Nephron (organoid): ENCODE data around the gene ARMC2.
"Not testable (repeated sequence)": the region's sequence is repeated elsewhere in the genome, so short reads cannot be mapped to it uniquely, and the experiment has no call there.

Experiments
- H3K27ac Mint-ChIP-seq, 3 experiments: 2 replicates each; pipeline ENCODE4 v1.8.0; 2020; ENCODE audit warnings: mixed read lengths in 3 of 3, mild to moderate bottlenecking in 2 of 3, moderate library complexity in 1 of 3
- H3K27me3 Mint-ChIP-seq: 2 replicates; pipeline ENCODE4 v1.8.0; 2021; ENCODE audit warnings: low read depth, mild to moderate bottlenecking, moderate library complexity, mixed read lengths
- H3K36me3 Mint-ChIP-seq: 2 replicates; pipeline ENCODE4 v1.8.0; 2020; ENCODE audit warnings: low read depth, mixed read lengths
- H3K4me1 Mint-ChIP-seq: 2 replicates; pipeline ENCODE4 v1.8.0; 2020; ENCODE audit warnings: mixed read lengths
- H3K4me3 Mint-ChIP-seq, 3 experiments: 2 replicates each; pipeline ENCODE4 v1.8.0; 2020; ENCODE audit warnings: mild to moderate bottlenecking in 3 of 3, mixed read lengths in 3 of 3, moderate library complexity in 2 of 3
- H3K9me3 Mint-ChIP-seq: 2 replicates; pipeline ENCODE4 v1.8.0; 2020; ENCODE audit warnings: mixed read lengths
- TF ChIP-seq, protein P1 (sequence below), 3 experiments: fragments of 200-600 bp; sonication (generic); IDR thresholded peaks; one replicate each; pipeline ENCODE4 v1.5.0; 2021; ENCODE audit warnings: antibody characterized with exemption in 3 of 3; ENCODE audit not compliant: unreplicated experiment in 3 of 3

The ARMC2 gene

DNA sequence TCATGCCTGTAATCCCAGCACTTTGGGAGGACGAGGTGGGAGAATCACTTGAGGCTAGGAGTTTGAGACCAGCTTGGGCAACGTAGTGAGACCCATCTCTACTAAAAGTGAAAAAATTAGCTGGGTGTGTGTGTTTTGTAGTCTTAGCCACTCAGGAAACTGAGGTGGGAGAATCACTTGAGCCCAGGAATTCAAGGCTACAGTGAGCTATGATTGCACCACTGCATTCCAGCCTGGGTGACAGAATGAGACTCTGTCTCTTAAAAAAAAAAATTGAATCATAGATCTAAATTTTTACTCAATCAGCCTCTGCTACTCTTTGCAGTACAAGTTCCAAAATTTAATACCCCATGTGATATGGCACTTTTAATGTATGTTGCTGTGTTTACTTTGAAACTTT lies 121.6 kb downstream of the ARMC2 start:
- no peaks in the 10 kb centered on the region for H3K27me3 Mint-ChIP-seq
- peaks cover 14% of the 10 kb centered on the region for H3K4me1 Mint-ChIP-seq
- H3K27ac Mint-ChIP-seq, result no peak overlapping the region
- TF ChIP-seq, protein P1, sequence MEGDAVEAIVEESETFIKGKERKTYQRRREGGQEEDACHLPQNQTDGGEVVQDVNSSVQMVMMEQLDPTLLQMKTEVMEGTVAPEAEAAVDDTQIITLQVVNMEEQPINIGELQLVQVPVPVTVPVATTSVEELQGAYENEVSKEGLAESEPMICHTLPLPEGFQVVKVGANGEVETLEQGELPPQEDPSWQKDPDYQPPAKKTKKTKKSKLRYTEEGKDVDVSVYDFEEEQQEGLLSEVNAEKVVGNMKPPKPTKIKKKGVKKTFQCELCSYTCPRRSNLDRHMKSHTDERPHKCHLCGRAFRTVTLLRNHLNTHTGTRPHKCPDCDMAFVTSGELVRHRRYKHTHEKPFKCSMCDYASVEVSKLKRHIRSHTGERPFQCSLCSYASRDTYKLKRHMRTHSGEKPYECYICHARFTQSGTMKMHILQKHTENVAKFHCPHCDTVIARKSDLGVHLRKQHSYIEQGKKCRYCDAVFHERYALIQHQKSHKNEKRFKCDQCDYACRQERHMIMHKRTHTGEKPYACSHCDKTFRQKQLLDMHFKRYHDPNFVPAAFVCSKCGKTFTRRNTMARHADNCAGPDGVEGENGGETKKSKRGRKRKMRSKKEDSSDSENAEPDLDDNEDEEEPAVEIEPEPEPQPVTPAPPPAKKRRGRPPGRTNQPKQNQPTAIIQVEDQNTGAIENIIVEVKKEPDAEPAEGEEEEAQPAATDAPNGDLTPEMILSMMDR (IDR thresholded peaks at IDR 0.05; ENCODE audit: unreplicated experiment in 3 of 3), result no peak
- no peaks in the 10 kb centered on the region for H3K36me3 Mint-ChIP-seq
- no peak overlapping the region for H3K4me3 Mint-ChIP-seq
- peaks cover 3% of the 10 kb centered on the region for H3K9me3 Mint-ChIP-seq

DNA sequence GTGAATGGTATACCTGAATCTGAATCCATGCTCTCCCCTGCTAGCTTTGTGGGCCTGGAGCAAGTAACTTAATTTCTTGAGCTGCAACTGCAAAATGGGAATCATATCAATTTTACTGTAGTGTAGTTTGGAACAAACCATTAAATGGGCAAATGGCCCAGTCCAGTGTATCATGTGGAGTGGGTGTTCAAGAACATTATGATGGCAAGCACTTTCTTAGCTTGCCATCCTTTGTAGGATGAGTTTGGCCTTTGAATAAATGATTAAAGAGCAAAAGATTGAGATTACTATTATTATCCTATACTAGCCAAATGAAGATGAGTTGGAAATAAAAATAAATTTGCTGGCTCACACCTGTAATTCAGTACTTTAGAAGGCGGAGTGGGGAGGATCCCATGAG lies 126.0 kb downstream of the ARMC2 start:
- H3K27me3 Mint-ChIP-seq, result no peaks in the 10 kb centered on the region
- no peak overlapping the region for H3K4me3 Mint-ChIP-seq
- TF ChIP-seq, protein P1 (IDR thresholded peaks at IDR 0.05; ENCODE audit: unreplicated experiment in 3 of 3), result no peak
- no peaks in the 10 kb centered on the region for H3K4me1 Mint-ChIP-seq
- H3K9me3 Mint-ChIP-seq, result peaks cover 37% of the 10 kb centered on the region
- no peak overlapping the region for H3K27ac Mint-ChIP-seq
- peaks cover 30% of the 10 kb centered on the region for H3K36me3 Mint-ChIP-seq

DNA sequence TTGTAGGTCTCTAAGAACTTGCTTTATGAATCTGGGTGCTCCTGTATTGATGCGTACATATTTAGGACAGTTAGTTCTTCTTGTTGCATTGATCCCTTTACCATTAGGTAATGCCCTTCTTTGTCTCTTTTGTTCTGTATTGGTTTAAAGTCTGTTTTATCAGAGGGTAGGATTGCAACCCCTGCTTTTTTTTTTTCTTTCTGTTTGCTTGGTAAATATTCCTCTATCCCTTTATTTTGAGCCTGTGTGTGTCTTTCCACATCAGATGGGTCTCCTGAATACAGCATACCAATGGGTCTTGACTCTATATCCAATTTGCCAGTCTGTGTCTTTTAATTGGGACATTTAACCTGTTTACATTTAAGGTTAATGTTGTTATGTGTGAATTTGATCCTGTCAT lies 130.4 kb downstream of the ARMC2 start:
- not testable (repeated sequence) for H3K27me3 Mint-ChIP-seq, H3K4me3 Mint-ChIP-seq, H3K4me1 Mint-ChIP-seq, H3K27ac Mint-ChIP-seq
- Mint-ChIP-seq H3K36me3 (peaks cover 58% of the 10 kb centered on the region), H3K9me3 (peaks cover 58% of the 10 kb centered on the region)

DNA sequence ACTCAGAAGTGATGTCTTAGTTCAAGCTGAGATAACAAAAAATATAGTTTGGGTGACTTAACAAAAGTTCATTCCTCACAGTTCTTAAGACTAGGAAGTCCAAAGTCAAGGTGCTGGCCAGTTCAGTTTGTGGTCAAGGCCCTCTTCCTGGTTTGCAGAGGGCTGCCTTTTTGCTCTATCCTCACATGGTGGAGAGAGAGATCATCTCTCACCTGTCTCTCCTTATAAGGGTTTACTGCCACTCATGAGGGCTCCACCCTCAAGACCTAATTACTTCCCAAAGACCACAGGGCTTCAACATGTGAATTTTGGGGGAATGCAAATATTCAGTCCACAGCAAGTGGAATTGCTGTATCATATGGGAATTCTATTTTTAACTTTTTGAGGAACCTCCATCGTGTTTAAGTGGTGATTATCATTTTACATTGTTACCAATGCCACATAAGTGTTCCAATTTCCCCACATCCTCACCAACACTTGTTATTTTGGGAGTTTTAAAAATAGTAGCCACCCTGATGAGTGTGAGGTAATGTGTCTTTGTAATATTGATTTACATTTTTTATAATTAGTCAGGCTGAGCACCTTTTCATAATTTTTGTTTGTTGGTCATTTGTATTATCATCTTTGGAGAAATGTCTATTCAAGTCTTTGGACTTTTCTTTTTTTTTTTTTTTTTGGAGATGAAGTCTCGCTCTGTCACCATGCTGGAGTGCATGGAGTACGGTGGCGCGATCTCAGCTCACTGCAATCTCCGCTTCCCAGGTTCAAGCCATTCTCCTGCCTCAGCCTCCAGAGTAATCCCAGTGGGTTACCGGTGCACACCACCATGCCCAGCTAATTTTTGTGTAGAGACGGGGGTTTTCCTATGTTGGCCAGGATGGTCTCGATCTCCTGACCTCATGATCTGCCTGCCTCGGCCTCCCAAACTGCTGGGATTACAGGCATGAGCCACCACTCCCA lies 134.2 kb downstream of the ARMC2 start:
- Mint-ChIP-seq H3K36me3 (peaks cover 58% of the 10 kb centered on the region), H3K27ac (no peak overlapping the region), H3K4me3 (no peak overlapping the region), H3K4me1 (no peaks in the 10 kb centered on the region), H3K9me3 (peaks cover 37% of the 10 kb centered on the region), H3K27me3 (no peaks in the 10 kb centered on the region)
- TF ChIP-seq, protein P1 (IDR thresholded peaks at IDR 0.05; ENCODE audit: unreplicated experiment in 3 of 3), result no peak

GRCh38 chr6:108983151-108983550 lies 134.9 kb downstream of the ARMC2 start:
- Mint-ChIP-seq H3K27me3 (no peaks in the 10 kb centered on the region), H3K4me1 (no peaks in the 10 kb centered on the region), H3K36me3 (peaks cover 55% of the 10 kb centered on the region), H3K9me3 (peaks cover 30% of the 10 kb centered on the region), H3K27ac (no peak overlapping the region), H3K4me3 (no peak overlapping the region)
- TF ChIP-seq, protein P1 (IDR thresholded peaks at IDR 0.05; ENCODE audit: unreplicated experiment in 3 of 3), result no peak

DNA sequence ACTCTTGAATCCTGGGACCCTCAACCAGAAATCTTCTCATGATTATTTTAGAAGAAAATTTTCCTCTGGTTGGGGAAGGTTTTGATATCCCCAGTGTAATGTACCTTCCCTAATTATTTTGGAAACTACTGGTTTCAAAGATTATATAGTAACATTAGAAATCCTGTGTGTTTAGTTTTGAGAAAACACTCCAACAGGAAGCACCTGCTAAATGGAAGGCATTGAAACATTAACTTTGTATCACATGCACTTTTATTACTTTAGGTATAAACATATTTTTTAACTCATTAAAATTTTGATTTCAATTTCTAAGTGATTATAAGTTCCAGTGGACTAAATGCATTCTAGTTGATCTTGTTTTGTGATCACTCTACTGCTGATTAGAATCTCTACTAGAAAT lies 137.1 kb downstream of the ARMC2 start:
- H3K36me3 Mint-ChIP-seq, result peaks cover 48% of the 10 kb centered on the region
- H3K4me3 Mint-ChIP-seq, result no peak overlapping the region
- no peaks in the 10 kb centered on the region for H3K4me1 Mint-ChIP-seq
- no peak overlapping the region for H3K27ac Mint-ChIP-seq
- TF ChIP-seq, protein P1 (IDR thresholded peaks at IDR 0.05; ENCODE audit: unreplicated experiment in 3 of 3), result no peak
- peaks cover 12% of the 10 kb centered on the region for H3K9me3 Mint-ChIP-seq
- H3K27me3 Mint-ChIP-seq, result no peaks in the 10 kb centered on the region
